Cardiac fibroblast (primary cell): ENCODE measurements around the gene NEURL1B.
A peak's percentile ranks its signal among the peaks of the same experiment; 100 is the strongest.

Experiments
- DNase-seq, 2 donors: peaks; one replicate each; pipeline versions ENCODE4 v3.0.0 to v3.0.0-alpha.2; 2010; ENCODE audit warnings: low read depth in 2 of 2
- H3K4me3 ChIP-seq, 2 donors: replicated peaks in 1 of 2; 1 replicate in 1 of 2; 2 replicates in 1 of 2; pipeline ENCODE4 v1.5.1; 2011; ENCODE audit warnings: low read depth in 2 of 2, low read length in 2 of 2, mild to moderate bottlenecking in 2 of 2, moderate library complexity in 1 of 2
- CTCF ChIP-seq: IDR thresholded peaks from one replicate; pipeline ENCODE4 v1.5.1; 2011; ENCODE audit warnings: low read depth, mild to moderate bottlenecking, low read length, inconsistent platforms

Gene NEURL1B

GRCh38 chr5:172608773-172609172, 32.3 kb upstream of the NEURL1B start:
- TF ChIP-seq CTCF: no peak
- no peak for DNase-seq
- H3K4me3 ChIP-seq: no peak overlapping the region

- DNase-seq: no peak
- no peak overlapping the region for H3K4me3 ChIP-seq
- no peak for TF ChIP-seq CTCF
Measured at GRCh38 chr5:172610643-172611042, 30.4 kb upstream of the NEURL1B start.

- DNase-seq: no peak
- TF ChIP-seq CTCF: no peak
- H3K4me3 ChIP-seq: no peak overlapping the region
Measured at GRCh38 chr5:172611913-172612312, 29.1 kb upstream of the NEURL1B start.

DNA sequence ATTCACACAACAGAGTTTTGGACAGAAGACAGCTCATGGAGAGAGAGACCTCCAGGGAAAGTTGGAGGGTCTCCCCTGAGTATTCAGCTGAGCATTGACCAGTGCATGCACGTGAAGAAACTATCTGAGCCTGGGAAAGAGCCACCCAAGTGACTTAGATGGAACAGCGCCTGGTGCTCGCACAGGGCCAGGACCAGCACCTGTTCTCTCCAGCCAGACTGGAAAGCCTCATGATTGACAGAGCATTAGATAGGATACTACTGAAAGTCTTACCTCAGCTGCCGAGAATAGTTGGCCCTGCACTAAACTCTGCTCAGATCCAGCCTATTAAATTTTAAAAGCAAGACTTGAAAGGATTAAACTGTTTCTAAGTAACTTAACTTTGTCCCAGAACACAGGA, 28.3 kb upstream of the NEURL1B start:
- DNase-seq: no peak
- H3K4me3 ChIP-seq: no peak overlapping the region
- TF ChIP-seq CTCF: no peak

GRCh38 chr5:172616136-172616535, 24.9 kb upstream of the NEURL1B start:
- no peak overlapping the region for H3K4me3 ChIP-seq
- TF ChIP-seq CTCF: no peak
- no peak for DNase-seq

GRCh38 chr5:172616730-172617129, 24.3 kb upstream of the NEURL1B start:
- no peak for TF ChIP-seq CTCF
- DNase-seq: peak; percentile 33 to 86

DNA sequence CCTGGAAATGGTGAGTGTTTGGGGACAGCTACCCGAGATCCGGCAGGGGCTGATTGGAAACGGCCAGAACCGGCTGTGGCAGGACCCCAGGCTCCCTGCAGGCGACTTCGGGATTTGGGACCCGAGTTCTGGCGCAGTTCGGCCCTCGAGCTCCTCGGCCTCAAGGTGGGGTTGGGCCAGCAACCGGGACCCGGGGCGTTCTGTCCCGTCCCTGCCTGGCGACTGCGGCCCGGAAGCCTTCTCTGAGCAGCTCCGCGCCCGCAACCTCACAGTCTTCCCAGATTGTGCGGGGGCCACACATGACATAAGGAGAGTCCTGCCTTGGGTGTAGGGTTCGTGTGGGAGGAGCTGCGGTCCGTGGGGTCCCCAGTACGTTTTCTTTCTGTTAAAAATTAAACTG, 23.2 kb upstream of the NEURL1B start:
- no peak for TF ChIP-seq CTCF
- no peak overlapping the region for H3K4me3 ChIP-seq
- no peak for DNase-seq

More at GRCh38 chr5:172616730-172617129, 24.3 kb upstream of the NEURL1B start:
- no peak overlapping the region for H3K4me3 ChIP-seq
